Skeletal muscle satellite cell (primary cell): Measurements from ENCODE around the gene PREB.

Experiments used
- H3K27me3 ChIP-seq: 2 replicates; pipeline ENCODE4 v1.7.0; 2013; ENCODE audit warnings: low read length; ENCODE audit not compliant: control insufficient read depth, insufficient read depth
- H3K36me3 ChIP-seq: 2 replicates; pipeline ENCODE4 v1.7.0; 2013; ENCODE audit warnings: mild to moderate bottlenecking, control low read depth, low read length; ENCODE audit not compliant: insufficient read depth
- H3K4me1 ChIP-seq: 2 replicates; pipeline ENCODE4 v1.7.0; 2013; ENCODE audit warnings: low read length; ENCODE audit not compliant: control insufficient read depth, insufficient read depth
- H3K4me2 ChIP-seq: 2 replicates; pipeline ENCODE4 v1.7.0; 2013; ENCODE audit warnings: mild to moderate bottlenecking, low read length
- H3K4me3 ChIP-seq: 2 replicates; pipeline ENCODE4 v1.7.0; 2013; ENCODE audit warnings: low read length
- H3K9ac ChIP-seq: 2 replicates; pipeline ENCODE4 v1.7.0; 2013; ENCODE audit warnings: mild to moderate bottlenecking, low read depth, low read length, moderate library complexity
- H3K9me3 ChIP-seq: replicated peaks from 2 replicates; pipeline ENCODE4 v1.7.0; 2013; ENCODE audit warnings: mild to moderate bottlenecking, control low read depth, low read length

PREB gene

DNA sequence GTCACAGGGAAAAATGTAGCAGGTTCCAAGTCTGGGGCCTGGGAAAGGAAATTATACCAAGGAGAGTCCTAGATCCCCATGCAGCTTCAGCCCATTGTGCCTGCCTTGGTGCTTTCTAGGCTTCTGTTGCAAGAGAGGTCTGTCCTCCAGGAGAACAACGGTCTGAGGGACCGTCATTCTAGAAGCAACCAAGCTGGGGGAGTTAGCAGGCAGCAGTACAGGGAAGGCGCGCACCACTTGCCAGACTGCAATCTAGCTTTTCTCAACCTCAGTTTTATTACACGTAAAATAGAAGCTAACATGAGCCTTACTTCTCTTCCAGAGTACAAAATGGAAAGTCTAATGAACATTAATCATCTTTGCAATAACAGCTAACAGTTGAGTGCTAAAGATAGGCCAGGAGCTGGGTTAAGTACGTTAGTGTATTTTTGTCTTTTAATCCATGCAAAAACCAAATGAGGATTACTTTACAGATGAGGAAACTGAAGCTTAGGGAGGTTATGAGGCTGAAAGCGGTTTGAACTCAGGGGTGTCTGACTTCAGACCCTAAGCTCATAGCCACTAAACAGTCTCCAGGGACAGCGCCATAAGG is 16.3 kb upstream of the PREB start:
- H3K4me3 ChIP-seq: no peak overlapping the region
- no peak overlapping the region for H3K9ac ChIP-seq
- peaks cover 50% of the 10 kb centered on the region for H3K27me3 ChIP-seq
- H3K4me2 ChIP-seq: no peak overlapping the region
- H3K36me3 ChIP-seq: no peaks in the 10 kb centered on the region
- H3K9me3 ChIP-seq: no peaks in the 10 kb centered on the region
- H3K4me1 ChIP-seq: no peaks in the 10 kb centered on the region

DNA sequence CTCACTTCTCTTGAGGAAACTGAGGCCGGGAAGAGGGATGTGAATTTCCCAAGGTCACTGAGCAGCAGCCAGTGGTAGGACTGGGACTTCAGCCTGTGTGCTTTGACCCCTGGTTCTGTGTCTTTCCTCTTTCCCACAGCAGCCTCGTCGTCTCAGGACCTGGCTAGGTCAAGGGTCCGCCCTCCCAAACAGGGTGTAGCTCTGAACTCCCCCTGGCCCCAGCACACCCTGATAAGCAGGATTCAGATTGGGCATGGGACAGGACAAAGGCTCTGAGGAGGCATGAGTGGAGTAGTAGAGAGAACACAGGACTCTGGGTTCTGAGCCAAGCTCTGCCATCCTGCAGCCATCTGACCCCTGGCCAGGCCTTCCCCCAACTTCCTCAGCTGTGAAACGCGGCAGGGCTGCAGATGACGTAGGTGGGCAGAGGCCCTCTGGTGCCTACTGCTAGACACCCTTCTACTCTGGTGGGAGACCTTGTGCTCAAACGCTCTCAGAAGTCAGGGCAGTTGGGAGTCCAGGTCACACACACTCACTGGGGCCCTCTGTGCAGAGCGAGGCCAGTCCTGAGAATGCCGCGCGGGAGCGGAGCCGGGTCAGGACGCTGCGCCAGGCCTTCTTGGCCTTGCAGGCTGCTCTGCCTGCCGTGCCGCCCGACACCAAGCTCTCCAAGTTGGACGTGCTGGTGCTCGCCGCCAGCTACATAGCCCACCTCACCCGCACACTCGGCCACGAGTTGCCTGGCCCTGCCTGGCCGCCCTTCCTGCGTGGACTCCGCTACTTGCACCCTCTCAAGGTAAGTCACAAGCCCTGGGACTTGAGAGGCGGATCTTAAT is 15.4 kb upstream of the PREB start:
- H3K9me3 ChIP-seq: no peaks in the 10 kb centered on the region
- H3K4me2 ChIP-seq: no peak overlapping the region
- H3K9ac ChIP-seq: no peak overlapping the region
- H3K27me3 ChIP-seq: peaks cover 53% of the 10 kb centered on the region
- H3K4me3 ChIP-seq: no peak overlapping the region
- H3K4me1 ChIP-seq: no peaks in the 10 kb centered on the region
- no peaks in the 10 kb centered on the region for H3K36me3 ChIP-seq

DNA sequence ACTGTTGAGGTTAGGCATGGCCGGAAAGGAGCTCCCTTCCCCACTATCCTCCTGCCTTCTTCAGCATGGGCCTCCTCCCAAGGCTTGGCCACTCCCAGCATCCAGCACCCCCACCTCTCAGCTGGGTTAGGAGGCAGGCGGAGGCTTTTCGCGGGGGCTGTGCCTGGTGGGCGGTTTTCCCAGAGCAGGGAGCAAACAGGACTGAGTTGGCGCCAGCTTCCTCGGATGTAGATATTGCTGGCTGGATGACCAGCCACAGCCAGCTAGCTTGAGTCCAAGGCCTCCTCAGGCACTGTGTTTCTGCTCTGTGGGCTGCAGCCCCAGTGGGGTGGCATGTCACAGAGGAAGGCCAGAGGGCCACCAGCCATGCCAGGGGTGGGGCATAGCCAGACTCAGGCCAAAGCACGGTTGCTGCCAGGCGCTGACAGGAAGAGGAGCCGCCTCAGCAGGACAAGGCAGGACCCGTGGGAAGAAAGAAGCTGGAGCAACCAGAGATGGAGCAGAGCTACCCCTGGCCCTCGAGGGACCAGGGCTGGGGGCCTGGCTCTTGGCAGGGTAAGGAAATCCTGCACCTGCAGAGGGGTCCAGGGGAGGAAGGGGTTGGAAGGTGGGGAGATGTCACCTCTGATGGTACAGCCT is 14.5 kb upstream of the PREB start, which contains the start of gene TCF23:
TSS of gene TCF23 (plus strand) at position 204 of the 639 bp plus-strand sequence. CDS start at position 334, 130 bp downstream.
- no peak within 1 kb of the TSS for H3K4me2 ChIP-seq
- no peak within 1 kb of the TSS for H3K9ac ChIP-seq
- H3K36me3 ChIP-seq: no peaks in the 10 kb centered on the region
- no peaks in the 10 kb centered on the region for H3K9me3 ChIP-seq
- no peak within 1 kb of the TSS for H3K4me3 ChIP-seq
- H3K27me3 ChIP-seq: peaks cover 49% of the 10 kb centered on the region
- no peaks in the 10 kb centered on the region for H3K4me1 ChIP-seq

DNA sequence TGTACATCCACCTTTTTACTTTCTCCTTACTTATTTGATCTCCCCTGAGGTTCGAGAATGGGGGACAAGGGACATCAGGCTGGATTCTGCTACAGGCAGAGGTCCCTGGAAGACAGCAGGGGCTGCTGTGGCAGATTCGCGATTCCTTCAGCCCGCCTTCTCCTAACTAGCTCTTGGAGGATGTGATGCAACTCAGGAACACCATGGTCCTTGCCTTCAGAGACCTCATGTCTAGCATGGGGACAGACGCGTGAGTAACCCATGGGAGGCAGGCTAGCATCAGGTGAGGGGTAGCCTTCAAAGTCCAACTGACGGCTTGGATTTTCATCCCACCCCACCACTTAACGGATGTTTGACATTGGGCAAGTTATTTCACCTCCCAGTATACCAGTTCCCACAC is 13.5 kb upstream of the PREB start:
- H3K4me1 ChIP-seq: no peaks in the 10 kb centered on the region
- H3K36me3 ChIP-seq: no peaks in the 10 kb centered on the region
- H3K9ac ChIP-seq: no peak overlapping the region
- H3K4me3 ChIP-seq: no peak overlapping the region
- H3K4me2 ChIP-seq: no peak overlapping the region
- peaks cover 2% of the 10 kb centered on the region for H3K9me3 ChIP-seq
- peaks cover 58% of the 10 kb centered on the region for H3K27me3 ChIP-seq

DNA sequence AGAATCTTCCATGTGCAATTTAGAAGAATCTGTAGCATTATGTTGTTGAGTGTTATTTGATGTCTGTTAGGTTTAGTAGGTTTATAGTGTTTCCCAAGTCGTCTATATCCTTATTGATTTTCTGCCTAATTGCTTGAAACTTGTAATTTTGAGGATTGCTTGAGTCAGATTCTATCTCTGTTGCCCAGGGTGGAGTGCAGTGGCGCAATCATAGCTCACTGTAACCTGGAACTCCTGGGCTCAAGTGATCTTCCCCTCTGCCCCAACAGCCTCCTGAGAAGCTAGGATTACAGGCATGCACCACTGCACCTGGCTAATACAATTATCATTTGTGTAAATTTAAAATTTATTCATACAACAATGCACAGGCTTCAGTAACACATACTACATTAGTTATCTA is 11.2 kb upstream of the PREB start:
- Histone ChIP-seq H3K27me3 (peaks cover 51% of the 10 kb centered on the region), H3K9me3 (peaks cover 5% of the 10 kb centered on the region), H3K36me3 (no peaks in the 10 kb centered on the region), H3K9ac (no peak overlapping the region), H3K4me3 (no peak overlapping the region), H3K4me2 (no peak overlapping the region), H3K4me1 (no peaks in the 10 kb centered on the region)

DNA sequence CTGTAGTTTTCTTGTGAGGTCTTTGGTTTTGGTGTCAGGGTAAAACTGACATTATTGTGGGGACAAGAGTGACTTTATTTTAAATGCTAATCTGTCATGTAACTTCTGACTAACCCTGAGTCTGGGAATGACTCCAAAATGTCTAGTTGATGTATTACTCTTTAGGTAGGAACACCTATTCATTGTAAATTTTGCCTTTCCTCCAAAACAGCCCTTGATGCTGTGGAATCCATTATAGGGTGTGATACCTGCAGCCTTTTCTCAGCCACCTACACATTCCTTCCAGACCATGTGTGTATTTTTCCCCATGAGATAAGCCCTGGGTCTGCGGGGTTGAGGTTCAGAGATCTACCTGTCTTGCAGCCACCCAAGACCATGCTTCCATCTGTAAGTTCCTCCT is 8.8 kb upstream of the PREB start:
- Histone ChIP-seq H3K27me3 (peaks cover 43% of the 10 kb centered on the region), H3K4me3 (no peak overlapping the region), H3K4me1 (no peaks in the 10 kb centered on the region), H3K36me3 (no peaks in the 10 kb centered on the region), H3K4me2 (no peak overlapping the region), H3K9ac (no peak overlapping the region), H3K9me3 (peaks cover 5% of the 10 kb centered on the region)

DNA sequence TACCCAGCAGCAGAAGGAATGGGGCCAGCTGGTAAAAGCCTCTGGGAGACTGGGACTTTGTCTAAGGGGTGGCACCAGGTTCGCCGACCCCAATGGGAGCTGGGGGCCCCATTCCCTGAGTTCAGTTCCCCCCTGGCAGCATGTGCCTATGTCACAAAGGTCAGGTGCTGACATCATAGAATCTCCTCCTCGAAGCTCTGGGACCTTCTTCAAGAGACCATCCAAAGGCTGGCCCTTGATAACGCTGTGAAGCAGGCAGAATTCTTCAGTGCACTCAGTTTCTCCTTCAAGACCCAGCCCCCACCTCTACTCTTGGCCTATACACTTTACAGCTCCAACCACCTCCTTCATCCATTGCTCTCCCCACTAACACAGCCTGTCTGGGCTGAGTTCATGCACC is 4.9 kb upstream of the PREB start, which contains the start of gene PRR30:
TSS of gene PRR30 (minus strand) at position 101 of the 400 bp plus-strand sequence. CDS start 1,081 bp downstream, outside the sequence.
- no peak within 1 kb of the TSS for H3K4me3 ChIP-seq
- no peak within 1 kb of the TSS for H3K9ac ChIP-seq
- peaks cover 5% of the 10 kb centered on the region for H3K9me3 ChIP-seq
- H3K27me3 ChIP-seq: peaks cover 34% of the 10 kb centered on the region
- H3K36me3 ChIP-seq: no peaks in the 10 kb centered on the region
- H3K4me2 ChIP-seq: no peak within 1 kb of the TSS
- H3K4me1 ChIP-seq: no peaks in the 10 kb centered on the region

DNA sequence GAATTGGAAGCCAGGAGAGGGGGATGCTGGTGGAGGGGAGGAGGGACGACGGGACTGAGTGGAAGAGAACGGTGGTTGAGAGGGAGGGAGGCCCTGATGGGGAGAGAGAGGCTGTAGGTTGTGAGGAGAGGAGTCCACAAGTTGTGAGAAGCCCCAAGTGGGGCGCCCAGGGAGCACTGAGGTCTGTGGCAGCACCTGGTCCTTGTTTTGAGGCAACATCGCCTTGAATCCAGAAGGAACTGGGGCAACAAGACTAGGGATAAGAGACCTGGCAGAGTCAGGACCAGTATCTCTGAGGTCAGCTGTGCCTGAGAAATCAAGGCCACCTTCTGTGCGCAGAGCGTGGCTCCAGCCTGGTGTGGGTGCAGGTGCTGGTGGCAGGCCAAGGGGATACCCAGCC is 3.7 kb upstream of the PREB start:
- H3K4me2 ChIP-seq: no peak overlapping the region
- no peaks in the 10 kb centered on the region for H3K36me3 ChIP-seq
- peaks cover 6% of the 10 kb centered on the region for H3K4me1 ChIP-seq
- H3K9me3 ChIP-seq: peaks cover 5% of the 10 kb centered on the region
- no peak overlapping the region for H3K9ac ChIP-seq
- H3K4me3 ChIP-seq: no peak overlapping the region
- peaks cover 27% of the 10 kb centered on the region for H3K27me3 ChIP-seq

DNA sequence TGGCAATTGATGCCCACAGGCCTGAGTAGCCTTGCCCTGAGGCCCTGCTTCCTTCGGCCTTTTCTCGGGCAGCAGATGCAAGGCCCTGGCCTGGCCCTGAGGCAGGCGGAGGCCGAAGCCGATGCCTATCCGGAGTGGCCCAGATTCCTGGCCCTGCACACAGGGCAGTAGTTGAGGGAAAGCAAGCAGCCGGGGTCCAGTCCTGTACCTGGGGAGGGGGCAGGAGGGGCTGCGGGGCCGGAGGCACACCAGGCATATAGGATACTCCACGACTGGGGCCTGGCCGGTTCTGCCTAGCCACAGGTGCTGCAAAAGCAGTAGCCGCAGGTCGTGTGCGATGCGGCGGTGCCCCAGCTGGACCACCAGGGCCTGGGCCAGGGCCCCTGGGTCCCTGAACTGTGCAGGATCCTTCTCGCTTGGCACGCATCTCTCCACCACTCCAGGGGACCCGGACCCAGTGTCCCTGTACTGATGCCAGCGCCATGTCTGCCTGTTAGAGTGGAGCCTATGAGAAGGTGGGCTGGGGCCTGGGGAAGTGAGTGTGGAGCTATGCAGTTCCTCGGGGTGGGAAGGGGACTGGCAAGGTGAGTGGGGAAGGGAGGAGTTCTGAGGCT is 3.0 kb upstream of the PREB start:
- Histone ChIP-seq H3K4me3 (no peak overlapping the region), H3K9ac (no peak overlapping the region)

DNA sequence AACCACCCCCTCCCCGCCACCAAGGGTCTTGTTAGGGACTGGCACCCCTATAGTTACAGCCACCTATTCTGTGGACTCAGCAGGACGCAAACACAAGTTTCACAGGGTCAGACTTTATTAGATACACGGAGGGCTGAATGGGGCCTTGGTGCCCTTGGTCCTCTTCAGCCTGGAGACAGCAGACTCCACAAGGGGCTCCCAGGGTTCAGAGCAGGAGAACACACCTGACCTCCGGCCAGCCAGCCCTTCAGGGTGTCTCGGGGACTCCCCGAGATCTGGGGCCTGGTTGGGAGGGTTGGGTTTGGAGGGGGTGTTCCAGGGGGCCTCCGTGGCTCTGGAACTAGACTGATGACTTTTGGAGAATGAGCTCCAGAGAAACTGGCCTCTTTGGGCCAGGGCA is 2.3 kb upstream of the PREB start:
- H3K9me3 ChIP-seq: no peaks in the 10 kb centered on the region
- no peak overlapping the region for H3K9ac ChIP-seq
- H3K4me3 ChIP-seq: no peak overlapping the region
- no peak overlapping the region for H3K4me2 ChIP-seq
- H3K36me3 ChIP-seq: peaks cover 13% of the 10 kb centered on the region
- peaks cover 19% of the 10 kb centered on the region for H3K27me3 ChIP-seq
- H3K4me1 ChIP-seq: peaks cover 9% of the 10 kb centered on the region

More for the DNA sequence above, 3.0 kb upstream of the PREB start:
- no peak overlapping the region for H3K4me2 ChIP-seq
- H3K4me1 ChIP-seq: peaks cover 9% of the 10 kb centered on the region
- no peaks in the 10 kb centered on the region for H3K9me3 ChIP-seq
- peaks cover 22% of the 10 kb centered on the region for H3K27me3 ChIP-seq
- peaks cover 6% of the 10 kb centered on the region for H3K36me3 ChIP-seq

DNA sequence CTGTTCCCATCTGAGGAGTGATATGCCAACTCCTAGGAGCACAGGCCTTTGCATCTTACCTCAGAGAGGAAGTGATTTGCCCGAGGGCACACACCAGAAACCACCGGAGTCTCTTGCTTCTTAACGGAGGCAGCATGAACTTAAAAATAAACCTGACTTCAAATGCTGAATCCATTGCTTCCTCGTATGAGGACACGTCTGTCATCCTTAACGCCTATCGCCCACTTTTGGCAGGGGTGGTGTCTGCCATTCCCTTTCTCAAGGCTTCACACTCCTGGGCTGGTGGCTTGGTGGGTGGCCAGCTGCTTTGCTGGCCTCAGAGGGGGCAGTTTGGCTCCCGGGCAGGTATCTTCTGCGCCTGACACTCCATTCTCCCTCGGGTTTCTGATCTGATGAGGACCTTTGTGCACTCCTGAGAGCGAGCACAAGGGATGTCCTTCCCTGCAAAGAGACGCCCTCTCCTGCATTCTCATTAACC is 1.1 kb upstream of the PREB start:
- Histone ChIP-seq H3K4me2 (no peak overlapping the region), H3K4me1 (peaks cover 9% of the 10 kb centered on the region), H3K36me3 (peaks cover 25% of the 10 kb centered on the region), H3K9ac (no peak overlapping the region), H3K27me3 (peaks cover 17% of the 10 kb centered on the region), H3K4me3 (no peak overlapping the region), H3K9me3 (no peaks in the 10 kb centered on the region)
